NCI-H2196 treated with DMSO at 0.1 percent for 48 hours (cell line): Measurements from ENCODE around the gene CD44.
"Not testable (repeated sequence)": the region's sequence is repeated elsewhere in the genome, so short reads cannot be mapped to it uniquely, and the experiment has no call there.

Experiments used
- DNase-seq: peaks from one replicate; lab custom pipeline; 2025; ENCODE audit not compliant: unreplicated experiment; lab: John Stamatoyannopoulos, UW

Gene CD44

GRCh38 chr11:35207471-35208403 lies 68.8 kb downstream of the CD44 start:
- no peak for DNase-seq

DNA sequence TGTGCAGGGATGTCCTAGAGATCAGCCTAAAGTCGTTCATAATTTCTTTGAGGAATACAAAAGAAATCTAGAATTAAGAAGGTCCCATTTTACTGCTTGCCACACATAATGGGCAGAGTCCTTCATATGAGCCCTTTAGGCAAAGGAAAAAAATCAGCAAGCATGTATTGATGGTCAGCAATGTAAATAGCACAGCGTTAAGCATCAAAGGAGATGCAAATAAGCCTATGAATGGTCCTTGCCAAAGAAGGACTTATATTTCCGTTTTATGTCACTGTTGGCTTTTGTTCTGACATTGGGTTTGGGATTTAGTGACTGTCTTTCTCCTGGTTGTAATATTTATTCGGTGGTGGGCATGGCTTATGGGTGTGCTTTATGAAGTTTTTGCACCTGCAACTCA lies 69.8 kb downstream of the CD44 start:
- no peak for DNase-seq

GRCh38 chr11:35210876-35211546 lies 72.0 kb downstream of the CD44 start:
- no peak for DNase-seq

- DNase-seq = no peak
These were observed 73.0 kb downstream of the CD44 start for GRCh38 chr11:35211952-35212351.

DNA sequence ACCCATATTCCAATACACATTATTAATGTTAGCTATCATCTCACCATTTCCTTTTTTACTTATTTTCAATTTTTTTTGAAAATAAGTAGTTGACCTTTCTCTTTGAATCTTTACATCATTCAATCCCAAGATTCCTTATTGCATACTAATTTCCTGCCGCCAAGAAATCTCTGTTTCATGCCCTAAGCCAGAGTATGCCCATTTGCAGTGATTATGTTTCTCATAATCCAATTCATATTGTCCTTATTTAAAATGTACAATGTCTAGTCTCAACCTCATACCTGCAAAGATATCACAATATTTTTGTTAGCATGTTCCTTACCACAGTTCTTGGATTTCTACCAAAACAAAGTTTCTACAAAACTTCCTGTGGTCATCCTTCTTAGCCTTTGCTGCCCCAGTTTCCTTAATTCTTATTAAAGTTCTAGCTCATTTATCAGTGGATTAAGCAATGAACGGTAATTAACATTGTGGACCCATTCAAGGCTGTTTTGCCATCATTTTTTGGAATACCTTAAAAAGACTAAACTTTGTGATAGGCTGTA lies 75.3 kb downstream of the CD44 start:
- no peak for DNase-seq

DNA sequence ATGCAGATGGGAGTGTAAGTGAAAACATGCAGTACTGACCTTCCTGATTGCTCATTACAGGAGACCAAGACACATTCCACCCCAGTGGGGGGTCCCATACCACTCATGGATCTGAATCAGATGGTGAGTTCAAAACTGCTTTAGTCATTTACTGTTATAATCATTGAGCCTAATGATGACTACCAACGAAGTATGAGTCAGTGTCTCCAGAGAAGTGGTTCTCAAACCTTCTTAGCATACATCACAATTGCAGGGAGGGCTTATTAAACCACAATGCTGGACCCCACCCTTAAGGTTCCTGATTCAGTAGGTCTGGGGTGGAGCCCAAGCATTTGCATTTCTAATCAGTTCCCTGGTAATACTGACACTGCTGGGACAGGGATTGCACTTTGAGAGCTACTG lies 75.8 kb downstream of the CD44 start:
- DNase-seq = no peak

- no peak for DNase-seq
These were observed 77.0 kb downstream of the CD44 start for GRCh38 chr11:35215945-35216344.

- no peak for DNase-seq
These were observed 78.1 kb downstream of the CD44 start for GRCh38 chr11:35216962-35217678.

GRCh38 chr11:35218956-35219355 lies 80.0 kb downstream of the CD44 start:
- no peak for DNase-seq

GRCh38 chr11:35223371-35223796 lies 84.4 kb downstream of the CD44 start:
- no peak for DNase-seq

DNA sequence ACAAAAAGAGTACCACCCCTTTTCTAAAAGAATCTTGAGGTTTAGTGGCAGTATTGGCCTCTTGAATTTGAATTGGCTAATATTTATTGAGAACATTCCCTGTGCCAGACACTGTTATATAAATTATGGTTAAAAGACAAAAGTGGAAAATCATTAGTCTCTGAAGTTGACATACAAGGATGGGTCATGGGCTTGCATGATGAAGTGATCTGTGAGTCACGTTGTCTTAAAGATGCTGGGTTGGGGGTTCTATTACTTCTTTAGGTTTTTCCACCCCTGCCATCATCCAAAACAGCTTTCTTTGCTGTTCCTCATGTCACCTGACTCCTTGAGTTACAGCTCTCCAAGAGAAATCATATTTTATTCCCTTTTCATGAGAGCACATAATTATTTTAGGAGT lies 85.0 kb downstream of the CD44 start:
- no peak for DNase-seq

- no peak for DNase-seq
These were observed 87.1 kb downstream of the CD44 start for GRCh38 chr11:35225946-35226520.

DNA sequence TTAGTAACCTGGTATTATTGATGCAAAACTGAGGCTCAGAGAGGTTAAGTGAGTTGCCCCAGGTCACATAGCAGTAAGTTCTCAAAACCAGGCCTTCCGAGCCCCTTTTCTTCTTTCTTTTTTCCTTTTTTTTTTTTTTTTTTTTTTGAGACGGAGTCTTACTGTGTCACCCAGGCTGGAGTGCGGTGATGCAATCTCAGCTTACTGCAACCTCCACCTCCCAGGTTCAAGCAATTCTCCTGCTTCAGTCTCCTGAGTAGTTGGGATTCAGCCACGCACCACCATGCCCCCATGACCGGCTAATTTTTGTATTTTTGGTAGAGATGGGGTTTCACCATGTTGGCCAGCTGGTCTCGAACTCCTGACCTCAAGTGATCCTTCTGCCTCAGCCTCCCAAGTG lies 87.8 kb downstream of the CD44 start:
- not testable (repeated sequence) for DNase-seq

DNA sequence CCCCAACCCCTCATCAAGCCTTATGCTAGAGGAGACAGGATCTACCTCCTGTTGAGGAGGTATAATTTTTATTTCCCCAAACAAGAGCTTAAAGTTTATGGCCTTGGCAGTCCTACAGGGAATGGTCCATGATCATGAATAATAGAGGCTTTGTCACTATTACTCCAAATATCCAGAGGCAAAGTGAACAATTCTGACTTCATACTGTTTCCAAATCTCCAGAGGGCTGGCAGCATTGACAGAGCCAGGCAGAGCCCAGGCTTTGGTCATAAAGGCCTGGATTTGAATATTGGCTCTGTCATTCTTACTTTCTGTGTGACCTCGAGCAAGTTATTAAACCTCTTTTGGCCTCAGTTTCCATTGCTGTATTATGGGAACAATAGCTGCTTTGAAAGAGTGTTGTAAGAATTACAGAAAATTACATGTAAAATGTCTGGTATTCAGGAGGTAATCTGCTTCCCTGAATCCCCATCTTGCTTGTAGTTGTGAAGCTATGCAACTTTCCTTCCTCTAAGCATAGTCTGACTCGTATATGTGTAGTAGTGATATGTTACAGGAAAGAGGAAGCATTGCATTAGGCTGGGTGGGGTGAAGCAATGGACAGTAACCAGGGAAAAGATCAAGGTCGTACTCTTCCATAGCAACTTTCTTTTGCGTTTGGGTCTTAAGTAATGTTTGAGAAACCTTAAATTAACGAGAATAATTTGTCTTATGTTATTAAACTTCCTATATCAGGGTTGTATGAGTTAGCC lies 88.8 kb downstream of the CD44 start:
- DNase-seq = no peak

DNA sequence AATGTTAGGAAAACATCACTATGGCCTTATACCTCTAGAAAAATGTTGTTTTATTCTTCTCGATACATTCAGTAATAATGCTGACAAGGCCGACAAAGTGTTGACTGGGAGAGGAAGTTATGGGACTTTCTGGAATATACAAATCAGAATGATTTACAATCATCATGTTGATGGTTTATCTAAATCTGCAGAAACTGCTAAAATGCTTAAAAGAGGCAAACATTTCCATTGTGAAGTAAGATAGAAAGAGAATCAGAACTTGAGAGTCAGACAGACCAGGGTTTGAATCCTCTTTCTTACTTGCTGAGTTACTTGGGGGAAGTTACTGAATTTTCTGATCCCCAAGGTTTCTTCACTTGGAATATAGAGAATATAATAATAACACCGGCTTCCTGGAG lies 89.4 kb downstream of the CD44 start:
- no peak for DNase-seq

GRCh38 chr11:35230388-35230787 lies 91.4 kb downstream of the CD44 start:
- no peak for DNase-seq

GRCh38 chr11:35231076-35231860 lies 92.3 kb downstream of the CD44 start:
- no peak for DNase-seq

GRCh38 chr11:35232891-35233330 lies 93.9 kb downstream of the CD44 start:
- DNase-seq = no peak

DNA sequence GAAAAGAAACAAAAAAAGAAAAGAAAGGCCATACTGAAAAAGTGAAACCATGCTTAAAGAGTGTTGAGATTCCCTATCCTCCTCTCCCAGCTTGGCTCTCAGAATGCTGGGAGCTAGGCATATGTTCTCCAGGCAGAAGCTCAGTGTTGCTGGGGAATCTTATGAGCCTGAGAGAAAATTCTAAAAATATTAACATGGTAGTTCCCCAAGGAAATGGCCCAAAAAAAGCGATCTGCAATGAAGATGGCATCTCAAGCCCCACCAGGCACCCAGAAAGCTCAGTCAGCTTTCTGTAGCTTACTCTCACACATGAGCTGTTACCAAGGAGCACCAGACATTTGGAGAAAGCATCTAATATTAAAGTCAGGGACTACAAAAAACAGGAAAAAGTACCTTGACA lies 94.5 kb downstream of the CD44 start:
- no peak for DNase-seq
